ENCODE data around the gene TMEM236. TPM values are rescaled to one million over a fixed set of nuclear protein-coding genes. Genes with fewer than 3 reads are reported as not detected.
A peak's percentile ranks its signal among the peaks of the same experiment; 100 is the strongest.

The TMEM236 gene
- total RNA-seq, 1 experiment from 2014 or later: 0.04 TPM

- ATAC-seq: no peak
- Histone ChIP-seq H3K9me2 (replicated peaks; ENCODE audit: low read length) (no peaks in the 10 kb centered on the region), H4K20me1 (ENCODE audit: low read length) (no peaks in the 10 kb centered on the region), H3K27ac (ENCODE audit: low read length) (no peak overlapping the region), H3F3A (ENCODE audit: low read length, unreplicated experiment) (no peaks in the 10 kb centered on the region), H3K79me2 (ENCODE audit: low read length) (no peaks in the 10 kb centered on the region), H3K27me3 (ENCODE audit: low read length) (no peaks in the 10 kb centered on the region), H3K9ac (ENCODE audit: low read length) (no peak overlapping the region), H2AFZ (ENCODE audit: low read length) (no peak overlapping the region), H3K4me1 (ENCODE audit: insufficient read depth, low read length) (no peaks in the 10 kb centered on the region), H3K4me3 (ENCODE audit: low read length) (no peak overlapping the region), H3K4me2 (ENCODE audit: low read length) (no peak overlapping the region), H3K36me3 (ENCODE audit: low read depth, low read length) (no peaks in the 10 kb centered on the region; the same call in 1 of the 2 replicates), H3K9me3 (ENCODE audit: low read length) (no peaks in the 10 kb centered on the region)
- TF ChIP-seq CTCF (conservative IDR thresholded peaks at IDR 0.05; ENCODE audit: low read depth, low read length) (no peak), EZH2phosphoT487 (IDR thresholded peaks at IDR 0.05; ENCODE audit: borderline replicate concordance, low read length) (no peak), EZH2 (IDR thresholded peaks at IDR 0.05; ENCODE audit: low read length, unreplicated experiment) (no peak)
- no peak for DNase-seq
- no TSS peak for BruUV-seq (replicated peaks)
- CTCF ChIA-PET: interaction anchor here (0.6 kb wide), 1 partner anchor 326 kb away, joined by 3 read pairs; no protein-coding TSS in a partner anchor
- intact Hi-C loops (cut with micrococcal nuclease): loop anchor here (5.0 kb wide), 1 partner anchor 112 kb away; no protein-coding TSS in a partner anchor
- POLR2A ChIA-PET (ENCODE audit: unreplicated experiment): no interaction called here
Observed at GRCh38 chr10:17735166-17735941, 16.6 kb upstream of the TMEM236 start.

- Histone ChIP-seq H3K9me3 (ENCODE audit: low read length) (no peaks in the 10 kb centered on the region), H2AFZ (ENCODE audit: low read length) (no peak overlapping the region), H3K4me2 (ENCODE audit: low read length) (no peak overlapping the region), H3K9ac (ENCODE audit: low read length) (no peak overlapping the region), H3K9me2 (replicated peaks; ENCODE audit: low read length) (no peaks in the 10 kb centered on the region), H4K20me1 (ENCODE audit: low read length) (no peaks in the 10 kb centered on the region), H3K27me3 (ENCODE audit: low read length) (no peaks in the 10 kb centered on the region), H3K4me3 (ENCODE audit: low read length) (no peak overlapping the region), H3K79me2 (ENCODE audit: low read length) (no peaks in the 10 kb centered on the region), H3K27ac (ENCODE audit: low read length) (no peak overlapping the region), H3K4me1 (ENCODE audit: insufficient read depth, low read length) (no peaks in the 10 kb centered on the region), H3F3A (ENCODE audit: low read length, unreplicated experiment) (no peaks in the 10 kb centered on the region), H3K36me3 (ENCODE audit: low read depth, low read length) (no peaks in the 10 kb centered on the region; the same call in 1 of the 2 replicates)
- POLR2A ChIA-PET (ENCODE audit: unreplicated experiment): no interaction called here
- TF ChIP-seq CTCF (conservative IDR thresholded peaks at IDR 0.05; ENCODE audit: low read depth, low read length) (no peak; the same call in 1 of the 2 replicates), EZH2 (IDR thresholded peaks at IDR 0.05; ENCODE audit: low read length, unreplicated experiment) (no peak), EZH2phosphoT487 (IDR thresholded peaks at IDR 0.05; ENCODE audit: borderline replicate concordance, low read length) (no peak)
- no peak for ATAC-seq
- intact Hi-C loops (cut with micrococcal nuclease): loop anchor here (5.0 kb wide), 1 partner anchor 111 kb away; no protein-coding TSS in a partner anchor
- no TSS peak for BruUV-seq (replicated peaks)
- CTCF ChIA-PET: no interaction called here
- peak; percentile 7 for DNase-seq
Observed at GRCh38 chr10:17736223-17736622, 15.8 kb upstream of the TMEM236 start.
